GM21447 (cell line): ENCODE data around the gene VWA3A.
"Not testable (repeated sequence)": the region's sequence is repeated elsewhere in the genome, so short reads cannot be mapped to it uniquely, and the experiment has no call there.

ENCODE experiments used
- ATAC-seq: cut with Tn5 transposase; IDR thresholded peaks from one replicate; pipeline ENCODE4 v1.9.1; 2021; ENCODE audit not compliant: unreplicated experiment

Gene VWA3A, protein sequence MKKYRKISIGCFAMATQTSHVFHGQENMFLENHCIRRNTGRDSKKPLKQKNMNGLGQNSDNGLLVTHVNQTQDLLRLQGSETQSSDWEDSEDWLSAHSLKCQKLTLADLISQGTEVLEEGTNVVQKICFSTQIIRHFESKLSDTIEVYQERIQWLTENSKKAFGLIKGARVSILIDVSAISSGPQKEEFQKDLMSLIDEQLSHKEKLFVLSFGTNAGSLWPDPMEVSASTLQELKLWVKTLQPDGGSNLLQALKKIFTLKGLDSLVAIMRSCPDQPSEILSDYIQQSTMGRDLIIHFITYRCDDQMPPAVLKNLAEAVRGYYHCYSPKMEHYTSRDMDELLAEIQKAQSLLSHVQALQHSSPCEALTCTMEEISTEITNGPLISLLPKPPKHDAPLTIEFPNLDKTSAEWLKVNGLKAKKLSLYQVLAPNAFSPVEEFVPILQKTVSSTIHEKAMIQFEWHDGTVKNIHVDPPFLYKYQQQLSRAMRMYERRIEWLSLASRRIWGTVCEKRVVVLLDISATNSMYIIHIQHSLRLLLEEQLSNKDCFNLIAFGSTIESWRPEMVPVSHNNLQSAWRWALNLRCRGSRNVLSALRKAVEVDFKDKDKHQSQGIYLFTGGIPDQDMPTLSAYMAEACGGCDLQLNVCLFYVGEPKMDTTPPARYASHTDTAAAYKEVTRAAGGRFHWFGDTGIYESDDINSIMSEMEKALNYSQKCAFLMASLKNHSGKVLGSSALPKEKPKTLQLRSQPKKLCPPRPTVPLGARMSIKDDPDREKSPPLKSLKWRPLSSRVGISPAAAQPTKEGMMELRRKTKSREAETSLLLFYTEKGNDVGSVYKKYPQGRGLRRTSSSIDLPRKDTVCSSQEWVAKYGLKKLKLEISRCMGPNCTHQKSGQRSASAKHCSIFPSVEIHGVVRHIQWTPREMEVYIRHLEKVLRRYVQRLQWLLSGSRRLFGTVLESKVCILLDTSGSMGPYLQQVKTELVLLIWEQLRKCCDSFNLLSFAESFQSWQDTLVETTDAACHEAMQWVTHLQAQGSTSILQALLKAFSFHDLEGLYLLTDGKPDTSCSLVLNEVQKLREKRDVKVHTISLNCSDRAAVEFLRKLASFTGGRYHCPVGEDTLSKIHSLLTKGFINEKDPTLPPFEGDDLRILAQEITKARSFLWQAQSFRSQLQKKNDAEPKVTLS

GRCh38 chr16:22092143-22092933 is at the start of gene VWA3A:
Gene VWA3A (plus strand): TSS chr16:22092541. CDS start chr16:22092638, 97 bp downstream.
- no peak for ATAC-seq

GRCh38 chr16:22043882-22044281 is 48.5 kb upstream of the VWA3A start:
- not testable (repeated sequence) for ATAC-seq

DNA sequence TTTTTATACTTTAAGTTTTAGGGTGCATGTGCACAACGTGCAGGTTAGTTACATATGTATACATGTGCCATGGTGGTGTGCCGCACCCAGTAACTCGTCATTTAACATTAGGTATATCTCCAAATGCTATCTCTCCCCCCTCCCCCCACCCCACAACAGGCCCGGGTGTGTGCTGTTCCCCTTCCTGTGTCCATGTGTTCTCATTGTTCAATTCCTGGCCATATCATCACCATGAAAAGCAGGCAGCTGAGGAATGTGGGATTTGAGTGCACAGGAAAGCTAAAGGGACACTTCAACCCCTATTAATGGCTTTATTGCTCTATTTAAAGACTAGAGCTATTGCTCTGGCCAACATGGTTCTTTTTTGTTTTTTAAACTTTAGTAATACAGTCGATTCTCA is 46.5 kb upstream of the VWA3A start:
- not testable (repeated sequence) for ATAC-seq

DNA sequence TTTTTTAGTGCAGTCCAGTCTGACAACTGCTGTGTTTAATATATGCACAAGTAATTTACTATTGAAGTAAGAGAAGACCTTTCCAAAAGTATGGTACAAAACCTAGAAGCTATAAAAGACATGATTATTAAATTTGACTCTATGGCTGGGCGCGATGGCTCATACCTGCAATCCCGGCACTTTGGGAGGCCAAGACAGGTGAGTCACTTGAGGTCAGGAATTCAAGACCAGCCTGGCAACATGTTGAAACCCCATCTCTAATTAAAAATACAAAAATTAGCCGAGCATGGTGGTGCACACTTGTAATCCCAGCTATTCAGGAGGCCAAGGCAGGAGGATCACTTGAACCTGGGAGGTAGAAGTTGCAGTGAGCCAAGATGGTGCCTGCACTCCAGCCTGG is 41.4 kb upstream of the VWA3A start:
- ATAC-seq = no peak

- no peak for ATAC-seq
These were observed 39.4 kb upstream of the VWA3A start for GRCh38 chr16:22052980-22053379.

DNA sequence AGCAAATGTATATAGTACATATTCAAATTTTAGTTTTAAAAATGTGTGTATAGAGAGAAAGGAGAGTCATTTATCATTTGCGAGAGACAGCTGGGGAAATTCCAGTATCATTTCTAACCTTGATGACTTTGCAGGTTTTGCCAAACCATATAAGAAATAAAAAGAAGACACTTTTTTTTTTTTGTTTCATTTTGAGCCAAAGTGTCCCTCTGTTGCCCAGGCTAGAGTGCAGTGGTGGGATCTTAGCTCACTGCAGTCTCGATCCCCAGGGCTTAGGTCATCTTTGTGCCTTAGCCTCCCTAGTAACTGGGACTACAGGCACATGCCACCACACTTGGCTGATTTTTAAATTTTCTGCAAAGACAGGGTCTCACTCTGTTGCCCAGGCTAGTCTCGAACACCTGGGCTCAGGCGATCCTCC is 38.4 kb upstream of the VWA3A start:
- ATAC-seq = no peak

DNA sequence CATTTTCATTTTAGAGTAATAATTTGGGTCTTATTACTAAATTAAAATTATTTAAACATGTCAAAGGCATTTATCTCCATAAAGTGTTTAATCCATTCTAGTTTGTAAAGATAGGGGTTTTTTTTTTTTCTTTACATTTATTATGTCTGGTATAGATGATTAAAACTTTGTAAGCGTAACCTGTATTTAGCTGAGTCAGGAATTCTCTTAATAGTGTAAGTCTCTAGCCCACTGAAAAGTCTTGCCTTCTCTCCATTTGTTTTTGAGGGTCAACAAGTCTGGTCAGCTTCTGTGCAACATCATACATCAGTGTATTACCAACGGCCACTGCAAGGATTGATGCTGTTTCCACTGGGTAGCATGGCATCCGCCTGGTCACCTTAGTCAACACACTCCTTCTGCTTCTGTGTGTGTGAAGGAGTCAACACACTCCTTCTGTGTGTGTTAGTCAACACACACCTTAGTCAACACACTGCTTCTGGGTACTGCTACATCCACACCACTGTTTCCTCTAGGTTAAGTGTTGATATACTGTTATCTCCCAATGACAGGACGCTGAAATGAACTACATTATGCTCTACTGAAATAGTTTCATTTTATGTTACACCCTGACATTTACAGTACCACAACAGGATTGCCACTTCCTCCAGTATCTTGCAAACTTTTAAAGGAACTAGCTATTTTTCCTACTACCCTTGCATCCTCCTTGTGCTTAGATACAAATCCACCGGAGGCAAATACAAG is 37.3 kb upstream of the VWA3A start:
- no peak for ATAC-seq

GRCh38 chr16:22055881-22056280 is 36.5 kb upstream of the VWA3A start:
- no peak for ATAC-seq

GRCh38 chr16:22063888-22064467 is 28.4 kb upstream of the VWA3A start:
- ATAC-seq = no peak

DNA sequence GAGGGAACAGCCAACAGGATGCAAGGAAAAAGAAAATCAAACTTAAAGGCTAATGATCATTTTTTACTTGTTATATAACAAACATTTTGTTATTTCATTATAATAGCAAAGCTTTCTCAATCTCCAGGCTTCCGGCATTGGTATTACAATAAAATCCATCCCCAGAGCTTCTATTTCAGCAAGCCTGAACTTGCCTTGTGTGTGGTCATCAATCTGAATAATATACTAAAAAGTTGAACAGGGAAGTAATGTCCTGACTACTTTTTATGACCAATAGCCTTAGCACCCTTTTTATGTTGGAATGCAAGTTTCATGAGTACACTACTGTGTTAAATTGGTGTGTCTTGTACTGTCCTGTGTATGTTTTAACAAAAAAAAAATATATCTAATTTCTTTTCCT is 27.1 kb upstream of the VWA3A start:
- ATAC-seq = no peak

DNA sequence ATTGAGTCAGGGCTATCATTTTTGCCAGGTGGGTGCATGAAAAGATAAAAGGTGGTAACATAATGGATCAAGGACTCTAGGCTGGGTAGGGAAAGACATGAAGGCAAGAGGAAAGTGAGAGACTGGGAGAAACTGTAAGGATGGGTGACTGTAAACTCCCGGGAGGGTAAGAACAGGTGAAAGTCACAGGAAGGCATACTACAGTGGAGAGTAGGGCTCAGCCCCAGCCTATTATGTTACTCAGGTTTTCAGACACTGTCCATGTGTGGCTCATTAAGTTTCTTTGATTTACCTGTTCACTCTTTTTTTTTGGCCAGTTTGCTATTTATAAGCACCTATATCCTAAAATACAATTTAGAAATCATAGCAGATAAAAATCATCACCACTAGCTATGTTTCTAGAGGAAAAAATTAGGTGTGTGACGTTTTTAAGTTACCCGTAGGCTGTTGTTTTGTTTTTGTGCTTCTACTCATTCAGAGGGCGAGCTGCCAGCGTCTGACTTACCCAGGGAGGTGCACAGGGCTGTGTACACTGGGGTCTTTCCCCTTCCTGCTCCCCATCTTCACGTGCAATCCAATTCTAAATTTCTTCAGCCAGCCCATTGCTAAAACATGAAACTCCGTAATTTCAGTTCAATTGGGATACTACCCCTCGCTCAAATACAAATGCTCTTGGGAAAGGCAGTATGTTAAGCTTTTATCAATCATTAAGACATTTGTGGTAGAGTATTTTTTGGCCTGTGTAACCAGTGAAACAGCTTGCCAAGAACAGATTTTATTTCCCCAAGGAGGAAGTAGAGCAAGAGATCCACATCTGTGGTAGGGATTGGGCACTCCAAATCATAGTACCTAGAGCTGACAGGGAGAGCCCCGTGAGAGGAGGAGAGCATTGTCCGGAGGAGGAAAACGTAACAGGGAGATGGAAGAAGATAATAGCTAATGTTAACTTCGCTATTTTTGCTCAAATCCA is 21.7 kb upstream of the VWA3A start:
- ATAC-seq = no peak

DNA sequence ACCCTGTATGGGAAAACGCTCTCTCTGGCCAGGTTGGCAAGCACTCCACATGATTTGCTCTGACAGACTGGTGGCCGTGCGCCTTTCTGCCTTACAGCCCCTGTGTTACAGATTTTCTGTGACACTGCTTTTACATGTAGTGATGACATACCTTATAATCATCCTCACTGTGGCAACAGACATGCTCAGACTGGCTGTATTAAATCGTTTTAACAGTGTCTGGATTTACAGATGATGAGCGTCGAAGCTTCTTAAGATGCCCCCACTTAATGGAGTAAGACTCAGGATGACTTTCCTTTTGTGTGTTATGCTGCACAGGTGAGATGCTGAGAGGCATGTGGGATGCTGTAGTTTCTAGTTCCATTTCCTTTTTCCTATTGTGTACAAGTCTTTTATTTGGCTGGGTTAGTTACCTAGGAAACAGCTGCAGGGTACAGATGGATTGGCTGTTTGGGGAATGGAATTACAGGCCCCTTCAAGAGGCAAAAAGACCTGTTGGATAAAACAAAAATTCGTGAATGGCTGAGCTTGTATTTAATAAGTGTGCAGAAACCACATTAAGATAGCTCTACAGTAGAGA is 20.9 kb upstream of the VWA3A start:
- no peak for ATAC-seq

- no peak for ATAC-seq
These were observed 19.0 kb upstream of the VWA3A start for GRCh38 chr16:22073350-22073749.

- ATAC-seq = no peak
These were observed 17.1 kb upstream of the VWA3A start for GRCh38 chr16:22075043-22075757.

GRCh38 chr16:22075776-22076175 is 16.6 kb upstream of the VWA3A start:
- no peak for ATAC-seq

DNA sequence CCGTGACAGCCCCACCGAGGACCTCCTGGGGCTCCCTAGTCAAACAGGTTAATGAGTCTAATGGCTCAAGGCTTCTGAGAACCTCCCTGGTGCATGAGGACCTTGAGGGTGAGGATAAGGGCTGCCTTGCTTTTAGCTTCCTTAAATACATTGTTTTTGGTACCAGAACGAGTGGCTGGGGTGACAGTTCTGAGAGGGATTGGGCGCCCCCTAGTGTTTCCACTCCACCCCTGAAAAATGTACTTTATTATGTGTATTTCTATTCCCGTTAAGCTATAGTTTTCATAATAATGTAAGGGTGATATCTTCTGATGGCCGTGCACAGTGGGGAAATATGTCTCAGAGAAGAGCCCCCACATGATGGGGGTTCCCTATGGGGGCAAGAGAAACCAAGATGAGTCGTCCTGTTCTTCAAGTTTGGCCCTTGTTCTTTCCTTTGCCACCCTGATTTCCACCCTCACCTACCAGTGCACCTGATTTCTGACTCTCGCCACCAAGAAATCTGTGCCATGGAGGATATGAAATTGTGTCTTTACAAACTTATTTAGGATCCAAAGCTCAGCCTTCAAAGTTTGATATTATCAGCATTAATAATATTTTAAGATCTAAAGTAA is 14.5 kb upstream of the VWA3A start:
- ATAC-seq = no peak

- ATAC-seq = no peak
These were observed 13.7 kb upstream of the VWA3A start for GRCh38 chr16:22078656-22079055.
